Stimulated activated CD4-positive, alpha-beta T cell treated with anti-CD3 and anti-CD28 coated beads, Interleukin-4, amount 100 ng/mL, for 48 hours (primary cell): ENCODE measurements around the gene VAMP5.
"Not testable (repeated sequence)": the region's sequence is repeated elsewhere in the genome, so short reads cannot be mapped to it uniquely, and the experiment has no call there.

Source experiments
- DNase-seq, 2 donors: peaks; one replicate each; pipeline ENCODE4 v3.0.0-alpha.2; 2020; ENCODE audit warnings: low read depth in 2 of 2

VAMP5 gene

GRCh38 chr2:85584857-85585780 lies 888 bp downstream of the VAMP5 start:
- DNase-seq, result no peak

- no peak for DNase-seq
Measured at GRCh38 chr2:85585781-85586105, 1.5 kb downstream of the VAMP5 start.

- no peak for DNase-seq
Measured at GRCh38 chr2:85588236-85588635, 4.0 kb downstream of the VAMP5 start.

GRCh38 chr2:85588645-85589044 lies 4.4 kb downstream of the VAMP5 start:
- no peak for DNase-seq

GRCh38 chr2:85589181-85589580 lies 5.0 kb downstream of the VAMP5 start:
- no peak for DNase-seq

- DNase-seq, result no peak
Measured at GRCh38 chr2:85589982-85590791, 6.0 kb downstream of the VAMP5 start.

GRCh38 chr2:85590950-85591349 lies 6.7 kb downstream of the VAMP5 start:
- no peak for DNase-seq

GRCh38 chr2:85591563-85591962 lies 7.3 kb downstream of the VAMP5 start:
- DNase-seq, result no peak

GRCh38 chr2:85592299-85592698 lies 8.1 kb downstream of the VAMP5 start:
- DNase-seq, result not testable (repeated sequence)

GRCh38 chr2:85593023-85593422 lies 8.8 kb downstream of the VAMP5 start:
- DNase-seq, result no peak

GRCh38 chr2:85594715-85595300 lies 10.6 kb downstream of the VAMP5 start:
- DNase-seq, result no peak

- peak; percentile 81 to 89 for DNase-seq
Measured at GRCh38 chr2:85595301-85596025, 11.2 kb downstream of the VAMP5 start, which contains the start of gene RNF181. TSS of gene RNF181 (plus strand) at chr2:85595745. CDS start at chr2:85595764, 19 bp downstream.

GRCh38 chr2:85596026-85596333 lies 11.7 kb downstream of the VAMP5 start:
- no peak for DNase-seq

- no peak for DNase-seq
Measured at GRCh38 chr2:85596486-85597143, 12.4 kb downstream of the VAMP5 start.

- no peak for DNase-seq
Measured at GRCh38 chr2:85597241-85597640, 13.0 kb downstream of the VAMP5 start.

- DNase-seq, result no peak
Measured at GRCh38 chr2:85598594-85599340, 14.5 kb downstream of the VAMP5 start.

GRCh38 chr2:85599468-85600234 lies 15.4 kb downstream of the VAMP5 start:
- no peak for DNase-seq

GRCh38 chr2:85600235-85600575 lies 16.0 kb downstream of the VAMP5 start:
- no peak for DNase-seq

- DNase-seq, result no peak
Measured at GRCh38 chr2:85600951-85601770, 16.9 kb downstream of the VAMP5 start.
